HG03139 (cell line): ENCODE measurements around the gene PRIM1.
A peak's percentile ranks its signal among the peaks of the same experiment; 100 is the strongest.
"Not testable (repeated sequence)": the region's sequence is repeated elsewhere in the genome, so short reads cannot be mapped to it uniquely, and the experiment has no call there.

Source experiments
- ATAC-seq: cut with Tn5 transposase; IDR thresholded peaks from one replicate; pipeline ENCODE4 v1.9.1; 2021; ENCODE audit not compliant: unreplicated experiment

The PRIM1 gene

DNA sequence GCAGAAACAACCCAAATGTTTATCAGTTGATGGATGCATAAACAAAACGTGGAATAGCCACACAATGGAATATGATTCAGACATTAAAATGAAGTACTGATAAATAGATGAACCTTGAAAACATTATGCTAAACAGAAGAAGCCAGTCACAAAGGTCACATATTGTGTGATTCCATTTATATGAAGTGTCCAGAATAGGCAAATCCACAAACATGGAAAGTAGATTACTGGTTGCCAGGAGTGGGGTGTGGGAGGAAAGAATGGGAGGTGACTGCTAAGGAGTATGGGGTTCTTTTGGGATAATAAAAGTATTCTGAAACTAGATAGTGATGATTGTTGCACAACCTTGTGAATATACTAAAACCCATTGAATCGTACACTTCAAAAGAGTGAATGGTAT lies 9.7 kb upstream of the PRIM1 start:
- no peak for ATAC-seq

- ATAC-seq: no peak
Observed at GRCh38 chr12:56760460-56760859, 8.3 kb upstream of the PRIM1 start.

- ATAC-seq: no peak
Observed at GRCh38 chr12:56759263-56759908, 7.3 kb upstream of the PRIM1 start.

DNA sequence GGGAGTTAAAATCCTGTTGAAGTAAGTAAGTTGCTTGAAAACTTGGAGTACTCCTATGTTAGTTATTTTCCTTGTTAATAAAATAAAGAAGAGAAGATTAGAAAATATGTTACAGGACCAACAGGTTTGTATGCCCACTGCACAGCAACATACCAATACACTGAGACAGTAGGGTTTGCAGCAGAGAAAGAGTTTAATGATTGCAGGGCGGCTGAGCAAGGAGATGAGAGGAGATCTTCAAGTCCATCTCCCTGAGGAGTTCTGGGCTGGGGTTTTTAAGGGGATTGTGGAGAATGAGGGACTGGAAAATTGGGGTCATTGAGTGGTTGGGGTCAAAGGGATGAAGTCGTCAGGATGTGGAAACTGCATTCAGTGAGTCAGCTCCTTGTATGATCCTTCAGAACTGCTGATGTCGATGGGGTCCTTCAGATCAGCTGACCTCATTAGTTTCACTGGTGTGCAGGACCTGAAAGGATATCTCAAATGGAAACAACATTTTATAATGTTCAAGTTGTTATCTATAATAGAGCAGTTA lies 6.7 kb upstream of the PRIM1 start:
- ATAC-seq: no peak

DNA sequence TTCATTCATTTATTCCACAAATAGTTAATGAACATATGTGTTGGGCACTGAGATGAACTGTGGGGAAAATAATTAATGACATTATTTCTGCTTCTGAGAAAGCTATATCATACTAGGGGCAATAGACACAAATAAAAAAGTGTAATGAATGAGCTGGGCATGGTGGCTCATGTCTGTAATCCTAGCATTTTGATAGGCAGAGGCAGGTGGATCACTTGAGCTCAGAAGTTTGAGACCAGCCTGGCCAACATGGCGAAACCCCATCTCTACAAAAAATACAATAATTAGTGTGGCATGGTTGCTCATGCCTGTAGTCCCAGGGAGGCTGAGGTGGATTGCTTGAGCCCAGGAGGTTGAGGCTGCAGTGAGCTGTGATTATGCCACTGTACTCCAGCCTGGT lies 5.8 kb upstream of the PRIM1 start:
- ATAC-seq: not testable (repeated sequence)

DNA sequence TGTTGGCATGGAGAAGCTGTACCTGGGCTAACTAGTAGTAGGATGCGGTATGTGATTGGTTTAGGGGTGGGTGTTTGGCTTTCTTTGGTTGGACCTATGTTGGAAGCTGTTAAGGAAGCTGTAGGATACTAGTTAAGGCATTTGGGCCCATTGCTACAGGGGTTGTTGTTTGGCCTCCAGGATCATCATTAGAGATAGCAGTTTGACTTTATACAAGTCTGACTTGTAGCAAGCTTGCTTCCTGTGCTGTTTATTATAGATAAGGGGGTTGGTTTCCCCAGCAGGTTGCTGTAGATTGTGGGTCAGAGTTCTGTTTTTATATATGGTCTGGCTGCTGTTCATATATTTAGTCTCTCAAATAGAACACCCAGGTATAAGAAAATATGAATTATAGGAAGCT lies 1.4 kb upstream of the PRIM1 start:
- ATAC-seq: no peak

DNA sequence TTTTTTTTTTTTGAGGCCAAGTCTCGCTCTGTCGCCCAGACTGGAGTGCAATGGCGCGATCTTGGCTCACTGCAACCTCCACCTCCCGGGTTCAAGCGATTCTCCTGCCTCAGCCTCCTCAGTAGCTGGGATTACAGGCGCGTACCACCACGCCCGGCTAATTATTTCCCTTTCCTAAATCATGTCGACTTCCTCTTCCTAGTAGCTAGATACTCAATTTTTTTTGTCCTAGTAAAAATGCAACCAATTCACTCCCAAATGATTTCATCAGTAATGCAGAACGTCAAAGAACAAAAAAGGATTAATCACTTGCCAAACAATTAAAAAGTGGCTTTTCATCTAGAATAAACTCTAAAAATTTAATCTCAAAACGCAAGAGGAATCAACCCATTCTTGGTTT lies 1.5 kb downstream of the PRIM1 start:
- not testable (repeated sequence) for ATAC-seq

DNA sequence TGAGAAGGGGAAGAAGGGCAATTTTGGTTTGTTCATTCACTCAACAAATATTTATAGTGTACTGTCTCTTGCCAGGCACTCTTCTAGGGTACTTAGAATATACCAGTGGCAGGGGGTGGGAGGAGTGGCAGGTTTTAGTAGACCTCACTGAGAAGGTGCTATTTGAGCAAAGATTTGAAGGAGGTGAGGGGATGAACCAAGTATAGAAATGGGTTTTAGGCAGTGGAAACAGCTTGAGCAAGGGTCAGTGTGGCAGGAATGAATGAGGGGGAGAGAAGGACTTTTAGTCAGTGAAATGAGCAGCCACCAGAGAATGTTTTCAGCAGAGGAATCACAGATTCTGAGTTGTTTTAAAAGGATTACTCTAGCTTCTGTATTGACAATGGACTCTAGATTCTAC lies 2.3 kb downstream of the PRIM1 start:
- no peak for ATAC-seq

GRCh38 chr12:56749359-56749758 lies 2.8 kb downstream of the PRIM1 start:
- no peak for ATAC-seq

DNA sequence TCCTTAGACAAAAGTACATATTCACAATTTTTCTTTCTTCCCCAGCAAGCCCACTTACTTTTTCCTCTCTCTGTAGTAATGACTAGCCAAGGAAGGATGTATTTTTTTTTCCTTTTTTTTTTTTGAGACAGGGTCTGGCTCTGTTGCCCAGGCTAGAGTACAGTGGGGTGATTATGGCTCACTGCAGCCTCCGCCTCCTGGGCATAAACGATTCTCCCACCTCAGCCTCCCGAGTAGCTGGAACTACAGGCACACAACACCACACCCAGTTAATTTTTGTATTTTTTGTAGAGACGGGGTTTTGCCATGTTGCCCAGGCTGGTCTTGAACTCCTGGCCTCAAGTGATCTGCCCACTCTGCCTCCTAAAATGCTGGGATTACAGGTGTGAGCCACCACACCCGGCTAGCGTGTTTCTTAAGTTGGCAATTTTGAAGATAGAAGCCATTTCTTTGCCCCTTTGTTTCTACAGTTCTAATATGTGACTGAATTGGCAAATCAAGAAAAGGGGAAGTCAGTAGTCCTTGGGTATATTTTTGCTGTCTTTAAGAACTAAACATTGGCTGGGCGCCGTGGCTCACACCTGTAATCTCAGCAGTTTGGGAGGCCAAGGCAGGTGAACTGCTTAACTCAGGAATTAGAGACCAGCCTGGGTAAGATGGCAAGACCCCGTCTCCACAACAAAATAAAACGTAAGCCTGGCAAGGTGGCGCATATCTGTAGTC lies 23.8 kb downstream of the PRIM1 start:
- ATAC-seq: no peak

DNA sequence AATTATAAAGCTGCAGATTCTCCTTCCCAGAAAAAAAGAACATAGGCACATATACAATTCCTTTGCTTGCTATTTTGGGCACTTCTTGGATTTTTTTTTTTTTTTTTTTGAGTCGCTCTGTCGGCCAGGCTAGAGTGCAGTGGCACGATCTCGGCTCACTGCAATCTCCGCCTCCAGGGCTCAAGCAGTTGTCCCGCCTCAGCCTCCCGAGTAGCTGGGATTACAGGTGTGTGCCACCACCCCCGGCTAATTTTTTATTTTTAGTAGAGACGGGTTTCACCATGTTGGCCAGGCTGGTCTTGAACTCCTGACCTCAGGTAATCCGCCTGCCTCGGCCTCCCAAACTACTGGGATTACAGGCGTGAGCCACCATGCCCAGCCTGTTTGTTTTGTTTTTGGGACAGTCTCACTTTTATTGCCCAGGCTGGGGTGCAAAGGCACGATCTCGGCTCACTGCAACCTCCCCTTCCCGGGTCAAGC lies 25.9 kb downstream of the PRIM1 start:
- not testable (repeated sequence) for ATAC-seq

GRCh38 chr12:56725723-56726102 lies 26.4 kb downstream of the PRIM1 start:
- no peak for ATAC-seq

- ATAC-seq: peak; percentile 95
Observed at GRCh38 chr12:56724972-56725722, 27.0 kb downstream of the PRIM1 start, which contains the start of gene NACA. TSS of gene NACA (minus strand) at chr12:56725299. CDS start at chr12:56724521, 778 bp downstream.

GRCh38 chr12:56724701-56724971 lies 27.5 kb downstream of the PRIM1 start:
- ATAC-seq: no peak

DNA sequence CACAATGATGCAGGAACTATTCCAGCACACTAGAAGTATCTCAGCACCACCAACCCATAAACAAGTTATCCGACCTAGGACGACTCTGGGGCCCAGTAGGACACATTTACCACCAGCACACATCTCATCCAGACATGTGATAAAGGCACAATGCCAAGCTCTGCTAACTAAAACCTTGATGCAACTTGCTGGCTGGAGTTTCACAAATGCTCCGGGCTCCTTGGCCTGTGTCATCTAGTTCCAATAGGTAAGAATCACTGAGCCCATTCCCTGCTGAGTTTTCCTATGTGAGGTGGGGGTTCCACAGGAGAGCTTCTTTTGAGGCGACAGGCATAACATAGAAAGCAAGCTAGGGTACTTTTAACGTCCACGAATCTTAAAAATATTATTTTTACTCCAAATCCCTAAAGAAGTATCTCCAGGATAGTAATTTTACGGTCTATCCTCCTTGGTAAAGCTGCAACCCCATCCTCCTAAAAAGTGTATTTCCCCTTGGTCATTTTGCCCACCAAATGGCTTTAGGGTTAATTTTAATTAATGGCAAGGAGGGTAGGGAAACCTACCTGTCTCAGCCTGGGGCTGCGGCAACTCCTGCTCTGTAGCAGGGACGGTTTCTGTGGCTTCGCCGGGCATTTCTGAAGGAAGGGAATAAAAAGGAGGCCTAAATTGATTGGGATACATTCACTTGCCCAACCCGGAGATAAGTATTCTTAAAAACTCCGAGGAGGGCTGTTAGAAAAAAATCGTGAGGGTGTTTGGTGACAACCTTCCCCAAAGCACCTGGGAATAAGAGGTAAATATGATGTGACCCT lies 28.0 kb downstream of the PRIM1 start:
- no peak for ATAC-seq

DNA sequence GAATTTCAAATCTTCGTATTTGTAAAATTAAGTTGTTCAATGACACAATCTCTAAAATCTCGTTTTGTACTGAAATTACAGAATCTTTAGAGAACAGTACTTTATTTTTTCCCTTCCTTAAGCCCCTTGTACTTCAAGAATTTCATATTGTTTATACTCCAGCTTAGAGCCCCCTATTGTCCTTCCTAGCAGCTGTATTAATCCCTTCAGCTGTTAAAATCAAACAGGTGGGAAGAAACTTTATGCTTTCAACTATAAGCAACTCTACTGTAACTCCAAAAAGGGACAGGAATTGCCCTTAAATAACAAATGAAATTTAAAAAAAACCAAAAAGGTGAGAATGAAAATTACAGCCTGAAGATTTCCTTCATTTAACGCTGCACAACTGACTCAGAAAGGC lies 28.8 kb downstream of the PRIM1 start:
- ATAC-seq: no peak

DNA sequence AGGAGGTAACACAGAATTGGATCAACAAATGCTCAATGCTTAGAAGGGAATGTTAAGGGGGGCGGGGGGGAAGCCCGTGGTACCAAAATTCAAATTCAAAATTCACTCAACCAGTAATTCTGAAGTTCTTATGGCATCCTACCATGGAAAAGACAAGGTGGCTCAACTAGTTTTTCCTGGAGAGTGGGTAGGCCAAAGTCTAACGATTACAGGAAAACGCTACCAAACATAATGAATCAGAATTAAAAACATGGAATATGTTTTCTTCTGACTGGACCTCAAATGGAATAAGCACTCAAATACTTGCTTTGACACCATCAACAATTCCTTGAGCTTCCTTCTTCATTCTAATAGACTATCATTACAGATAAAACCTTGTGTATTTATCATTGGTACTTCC lies 29.3 kb downstream of the PRIM1 start:
- no peak for ATAC-seq

- no peak for ATAC-seq
Observed at GRCh38 chr12:56721721-56722120, 30.4 kb downstream of the PRIM1 start.

- no peak for ATAC-seq
Observed at GRCh38 chr12:56721216-56721615, 30.9 kb downstream of the PRIM1 start.

- no peak for ATAC-seq
Observed at GRCh38 chr12:56720731-56721151, 31.4 kb downstream of the PRIM1 start.

- ATAC-seq: no peak
Observed at GRCh38 chr12:56719056-56719455, 33.1 kb downstream of the PRIM1 start.
